ENCODE results near the gene ANKRD55. TPM values are rescaled to one million over a fixed set of nuclear protein-coding genes. Genes with fewer than 3 reads are reported as not detected.
A peak's percentile ranks its signal among the peaks of the same experiment; 100 is the strongest.

Gene ANKRD55
- total RNA-seq, 4 donors from 2014 or later, result 0.23 TPM; not detected in 3

GRCh38 chr5:56071470-56071869 lies 161.7 kb downstream of the ANKRD55 start:
- H3K4me3 ChIP-seq, result no peak overlapping the region
- H3K27me3 ChIP-seq, result no peaks in the 10 kb centered on the region
- H3K4me1 ChIP-seq, result peaks cover 30% of the 10 kb centered on the region
- WGBS, result 45% methylated on average over 4 of the region's 4 CpGs
- H3K36me3 ChIP-seq, result no peaks in the 10 kb centered on the region
- TF ChIP-seq EP300 (IDR thresholded peaks at IDR 0.05), result no peak
- no peak for TF ChIP-seq POLR2A (IDR thresholded peaks at IDR 0.05)
- TF ChIP-seq CTCF (IDR thresholded peaks at IDR 0.05), result no peak
- TF ChIP-seq POLR2AphosphoS5 (IDR thresholded peaks at IDR 0.05), result no peak
- no peak for DNase-seq (ENCODE audit: low spot score in 2 of 2)
- H3K9me3 ChIP-seq, result no peaks in the 10 kb centered on the region
- peak overlapping the region; percentile 16 for H3K27ac ChIP-seq

- no peak for DNase-seq (ENCODE audit: low spot score in 2 of 2)
- TF ChIP-seq CTCF (IDR thresholded peaks at IDR 0.05) (no peak), EP300 (IDR thresholded peaks at IDR 0.05) (no peak), POLR2A (IDR thresholded peaks at IDR 0.05) (no peak), POLR2AphosphoS5 (IDR thresholded peaks at IDR 0.05) (peak in 1 of 3 donors; percentile 25)
- Histone ChIP-seq H3K36me3 (no peaks in the 10 kb centered on the region), H3K27ac (peak overlapping the region; percentile 16), H3K4me3 (no peak overlapping the region), H3K4me1 (peaks cover 30% of the 10 kb centered on the region), H3K27me3 (no peaks in the 10 kb centered on the region), H3K9me3 (no peaks in the 10 kb centered on the region)
- 16% methylated on average over 2 of the region's 2 CpGs for WGBS
Observed at GRCh38 chr5:56070851-56071465, 162.2 kb downstream of the ANKRD55 start.

- H3K36me3 ChIP-seq, result no peaks in the 10 kb centered on the region
- no peak overlapping the region for H3K4me3 ChIP-seq
- H3K27me3 ChIP-seq, result no peaks in the 10 kb centered on the region
- peaks cover 24% of the 10 kb centered on the region for H3K4me1 ChIP-seq
- TF ChIP-seq POLR2AphosphoS5 (IDR thresholded peaks at IDR 0.05), result no peak
- no peak for TF ChIP-seq EP300 (IDR thresholded peaks at IDR 0.05)
- WGBS, result 67% methylated on average over 3 of the region's 3 CpGs
- no peak for DNase-seq (ENCODE audit: low spot score in 2 of 2)
- H3K9me3 ChIP-seq, result no peaks in the 10 kb centered on the region
- H3K27ac ChIP-seq, result no peak overlapping the region
Observed at GRCh38 chr5:56069652-56070226, 163.4 kb downstream of the ANKRD55 start.

- H3K9me3 ChIP-seq, result no peaks in the 10 kb centered on the region
- H3K4me3 ChIP-seq, result no peak overlapping the region
- H3K27me3 ChIP-seq, result no peaks in the 10 kb centered on the region
- TF ChIP-seq POLR2AphosphoS5 (IDR thresholded peaks at IDR 0.05), result no peak
- H3K4me1 ChIP-seq, result peaks cover 20% of the 10 kb centered on the region
- DNase-seq (ENCODE audit: low spot score in 2 of 2), result no peak
- no peak overlapping the region for H3K27ac ChIP-seq
- WGBS, result 89% methylated on average over 3 of the region's 3 CpGs
- no peaks in the 10 kb centered on the region for H3K36me3 ChIP-seq
Observed at GRCh38 chr5:56066931-56067450, 166.1 kb downstream of the ANKRD55 start.

- DNase-seq (ENCODE audit: low spot score in 2 of 2), result no peak
- Histone ChIP-seq H3K36me3 (no peaks in the 10 kb centered on the region), H3K4me3 (no peak overlapping the region), H3K4me1 (peaks cover under 1% of the 10 kb centered on the region), H3K9me3 (no peaks in the 10 kb centered on the region), H3K27ac (no peak overlapping the region), H3K27me3 (no peaks in the 10 kb centered on the region)
- 64% methylated on average over 2 of the region's 2 CpGs for WGBS
- no peak for TF ChIP-seq POLR2AphosphoS5 (IDR thresholded peaks at IDR 0.05)
Observed at GRCh38 chr5:56064984-56065383, 168.1 kb downstream of the ANKRD55 start.

GRCh38 chr5:56060276-56061110 lies 172.6 kb downstream of the ANKRD55 start:
- Histone ChIP-seq H3K36me3 (no peaks in the 10 kb centered on the region), H3K9me3 (no peaks in the 10 kb centered on the region), H3K4me3 (no peak overlapping the region), H3K27me3 (no peaks in the 10 kb centered on the region), H3K27ac (no peak overlapping the region), H3K4me1 (peaks cover 14% of the 10 kb centered on the region)
- DNase-seq (ENCODE audit: low spot score in 2 of 2), result no peak
- no peak for TF ChIP-seq EP300 (IDR thresholded peaks at IDR 0.05)
- no peak for TF ChIP-seq POLR2AphosphoS5 (IDR thresholded peaks at IDR 0.05)
- TF ChIP-seq POLR2A (IDR thresholded peaks at IDR 0.05), result no peak
- TF ChIP-seq CTCF (IDR thresholded peaks at IDR 0.05), result no peak
- 67% methylated on average over 10 of the region's 10 CpGs for WGBS

Measured in suprapubic skin (tissue), 4 donors.